GM10266 (cell line): ENCODE measurements around the gene KIF3A.

ENCODE experiments used
- DNase-seq: peaks from one replicate; pipeline ENCODE4 v3.0.0; 2012; ENCODE audit errors: extremely low spot score
- TF ChIP-seq, protein P1 (sequence below): IDR thresholded peaks from 2 replicates; pipeline ENCODE4 v1.5.1; 2012; ENCODE audit warnings: mild to moderate bottlenecking, low read depth; ENCODE audit not compliant: control insufficient read depth, insufficient read depth; ENCODE audit errors: missing control alignments

Gene KIF3A

DNA sequence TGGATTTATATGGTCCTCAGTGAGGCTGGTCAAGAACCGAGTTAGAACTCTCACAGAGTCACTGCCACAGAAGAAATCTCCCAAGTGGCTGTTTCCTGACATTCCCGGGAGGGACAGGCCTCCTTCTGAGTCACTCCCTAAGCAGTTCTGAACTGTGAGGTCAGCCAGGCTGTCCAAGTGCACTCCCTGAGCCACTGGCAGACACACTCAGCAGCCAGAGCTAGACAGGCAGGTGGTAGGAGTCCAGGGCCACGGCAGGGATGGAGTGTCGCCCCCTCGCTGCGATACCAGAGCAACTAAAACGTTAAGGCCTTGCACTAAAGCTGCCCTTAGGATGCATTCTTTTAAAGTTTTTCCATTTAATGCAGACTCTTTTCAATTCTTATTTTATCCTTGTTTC is 60.2 kb downstream of the KIF3A start:
- TF ChIP-seq, protein P1, sequence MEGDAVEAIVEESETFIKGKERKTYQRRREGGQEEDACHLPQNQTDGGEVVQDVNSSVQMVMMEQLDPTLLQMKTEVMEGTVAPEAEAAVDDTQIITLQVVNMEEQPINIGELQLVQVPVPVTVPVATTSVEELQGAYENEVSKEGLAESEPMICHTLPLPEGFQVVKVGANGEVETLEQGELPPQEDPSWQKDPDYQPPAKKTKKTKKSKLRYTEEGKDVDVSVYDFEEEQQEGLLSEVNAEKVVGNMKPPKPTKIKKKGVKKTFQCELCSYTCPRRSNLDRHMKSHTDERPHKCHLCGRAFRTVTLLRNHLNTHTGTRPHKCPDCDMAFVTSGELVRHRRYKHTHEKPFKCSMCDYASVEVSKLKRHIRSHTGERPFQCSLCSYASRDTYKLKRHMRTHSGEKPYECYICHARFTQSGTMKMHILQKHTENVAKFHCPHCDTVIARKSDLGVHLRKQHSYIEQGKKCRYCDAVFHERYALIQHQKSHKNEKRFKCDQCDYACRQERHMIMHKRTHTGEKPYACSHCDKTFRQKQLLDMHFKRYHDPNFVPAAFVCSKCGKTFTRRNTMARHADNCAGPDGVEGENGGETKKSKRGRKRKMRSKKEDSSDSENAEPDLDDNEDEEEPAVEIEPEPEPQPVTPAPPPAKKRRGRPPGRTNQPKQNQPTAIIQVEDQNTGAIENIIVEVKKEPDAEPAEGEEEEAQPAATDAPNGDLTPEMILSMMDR = no peak
- no peak for DNase-seq

DNA sequence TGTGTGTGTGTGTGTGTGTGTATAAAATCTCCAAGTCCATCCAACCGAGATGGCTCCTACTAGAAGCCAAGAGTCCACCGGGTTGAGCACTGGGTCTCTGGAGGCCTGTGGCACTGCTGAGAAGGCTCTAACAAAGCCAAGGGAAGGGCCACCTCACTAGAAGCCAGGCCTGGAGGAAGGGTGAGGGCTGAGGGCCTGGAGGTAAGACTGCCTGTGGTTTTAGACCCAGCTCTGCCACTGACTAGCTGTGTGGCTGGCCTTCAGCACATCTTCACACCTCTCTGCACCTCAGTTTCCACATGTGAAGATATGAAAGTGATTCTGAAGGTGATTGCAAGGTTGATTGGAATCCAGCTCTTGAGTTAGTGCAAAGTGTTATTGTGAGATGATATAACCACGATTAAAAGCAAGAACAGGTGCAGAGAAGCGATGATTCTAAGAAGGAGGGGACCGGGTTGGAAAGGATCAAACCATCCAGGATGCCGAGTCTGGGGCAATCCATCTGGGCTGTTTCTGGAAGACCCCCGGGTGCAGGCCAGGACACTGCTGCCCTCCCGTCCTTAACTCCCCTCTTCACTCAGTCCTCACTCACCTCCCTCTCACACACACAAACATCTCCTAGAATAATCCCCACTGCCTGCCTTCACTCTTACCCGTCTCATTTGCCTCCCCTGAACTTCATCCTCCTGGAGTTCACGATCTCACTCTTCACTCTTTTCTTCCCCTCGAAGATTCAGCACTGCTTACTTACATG is 61.2 kb downstream of the KIF3A start:
- DNase-seq = no peak
- TF ChIP-seq, protein P1 = no peak

DNA sequence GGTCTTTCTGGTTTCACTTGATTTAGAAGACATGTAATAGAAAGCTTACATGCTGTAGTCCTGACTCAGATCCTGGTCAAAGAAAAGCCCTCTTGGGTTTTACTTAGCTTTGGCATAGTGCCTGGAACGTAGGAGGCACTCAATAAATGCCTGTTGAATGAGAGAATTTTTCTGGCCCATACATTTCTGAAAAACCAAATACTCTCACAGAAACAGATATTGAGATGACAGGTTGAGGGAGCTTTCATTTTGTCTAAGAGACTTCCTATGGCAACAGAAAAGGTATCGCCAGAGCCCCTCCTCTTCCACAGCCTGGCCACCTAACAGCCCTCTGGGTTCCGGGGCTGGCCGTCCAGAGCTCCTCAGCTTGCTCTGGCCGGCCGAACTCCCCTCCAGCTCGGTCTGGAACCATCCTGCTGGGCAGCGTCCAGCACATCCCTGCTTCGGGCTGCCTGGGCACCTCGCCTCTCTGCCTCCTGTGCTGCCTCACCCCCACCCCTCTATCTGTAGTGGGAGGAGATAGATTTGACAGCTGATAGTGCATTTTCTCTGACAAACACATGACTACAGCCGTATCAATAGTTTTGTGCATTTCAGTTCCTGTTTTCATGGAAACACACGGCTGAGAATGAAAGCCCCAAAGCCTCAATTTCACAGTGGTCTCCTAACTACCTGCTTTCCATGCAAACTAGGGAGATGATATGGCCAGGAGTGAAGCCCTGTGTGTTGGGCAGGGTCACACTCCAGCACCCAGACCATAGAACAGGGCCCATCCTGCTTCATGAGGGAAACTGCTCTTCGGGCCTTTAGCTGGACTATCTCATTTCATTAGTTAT is 62.5 kb downstream of the KIF3A start:
- peak; percentile 75 for DNase-seq
- TF ChIP-seq, protein P1 = no peak

DNA sequence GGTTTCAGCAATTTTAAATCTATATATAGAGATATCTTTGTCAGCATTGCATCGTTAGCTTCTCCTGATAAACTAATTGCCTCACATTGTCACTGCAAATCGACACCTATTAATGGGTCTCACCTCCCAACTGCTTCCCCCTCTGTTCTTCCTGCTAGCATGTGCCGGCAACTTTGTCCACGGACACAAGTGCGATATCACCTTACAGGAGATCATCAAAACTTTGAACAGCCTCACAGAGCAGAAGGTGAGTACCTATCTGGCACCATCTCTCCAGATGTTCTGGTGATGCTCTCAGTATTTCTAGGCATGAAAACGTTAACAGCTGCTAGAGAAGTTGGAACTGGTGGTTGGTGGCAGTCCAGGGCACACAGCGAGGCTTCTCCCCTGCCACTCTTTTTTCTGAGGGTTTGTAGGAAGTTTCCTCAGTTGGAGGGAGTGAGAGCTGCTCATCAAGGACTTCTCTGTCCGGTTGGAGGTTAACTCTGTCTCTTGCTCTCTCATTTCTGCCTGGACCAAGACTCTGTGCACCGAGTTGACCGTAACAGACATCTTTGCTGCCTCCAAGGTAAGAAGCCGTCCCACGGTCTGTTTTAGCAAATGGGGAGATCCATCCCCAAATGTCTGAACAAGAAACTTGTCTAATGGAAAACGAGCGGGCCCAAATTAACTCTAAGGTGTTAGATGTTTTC is 63.3 kb downstream of the KIF3A start, which contains the start of gene IL4:
Gene IL4, plus strand, starts transcription at position 51 of the 692 bp plus-strand sequence. Its CDS starts 62 bp downstream, at position 113.
- TF ChIP-seq, protein P1 = no peak
- DNase-seq = no peak

DNA sequence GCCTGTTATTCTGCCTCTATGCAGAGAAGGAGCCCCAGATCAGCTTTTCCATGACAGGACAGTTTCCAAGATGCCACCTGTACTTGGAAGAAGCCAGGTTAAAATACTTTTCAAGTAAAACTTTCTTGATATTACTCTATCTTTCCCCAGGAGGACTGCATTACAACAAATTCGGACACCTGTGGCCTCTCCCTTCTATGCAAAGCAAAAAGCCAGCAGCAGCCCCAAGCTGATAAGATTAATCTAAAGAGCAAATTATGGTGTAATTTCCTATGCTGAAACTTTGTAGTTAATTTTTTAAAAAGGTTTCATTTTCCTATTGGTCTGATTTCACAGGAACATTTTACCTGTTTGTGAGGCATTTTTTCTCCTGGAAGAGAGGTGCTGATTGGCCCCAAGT is 63.9 kb downstream of the KIF3A start:
- TF ChIP-seq, protein P1 = no peak
- DNase-seq = no peak

DNA sequence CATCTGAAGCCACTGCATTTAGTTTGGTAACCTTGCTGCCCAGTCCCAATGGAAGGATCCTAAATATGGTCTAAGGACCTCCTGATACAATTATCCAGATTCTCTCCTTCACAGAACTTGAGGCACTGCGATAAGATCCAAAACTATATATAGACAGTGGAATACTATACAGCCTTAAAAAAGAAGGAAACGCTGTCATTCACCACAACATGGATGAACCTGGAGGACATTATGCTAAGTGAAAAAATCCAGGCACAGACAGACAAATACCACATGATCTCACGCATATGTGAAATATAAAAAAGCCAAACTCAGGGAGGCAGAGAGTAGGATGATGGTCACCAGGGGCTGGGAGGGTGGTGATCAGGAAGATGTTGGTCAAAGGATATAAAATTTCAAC is 66.3 kb downstream of the KIF3A start:
- no peak for DNase-seq
- TF ChIP-seq, protein P1 = no peak
